GM21390 (cell line): ENCODE data around the gene DIAPH3.

Experiments
- ATAC-seq: cut with Tn5 transposase; IDR thresholded peaks from one replicate; pipeline ENCODE4 v1.9.1; 2021; ENCODE audit not compliant: unreplicated experiment

The DIAPH3 gene

GRCh38 chr13:59880468-59880867, 283.3 kb downstream of the DIAPH3 start:
- no peak for ATAC-seq

DNA sequence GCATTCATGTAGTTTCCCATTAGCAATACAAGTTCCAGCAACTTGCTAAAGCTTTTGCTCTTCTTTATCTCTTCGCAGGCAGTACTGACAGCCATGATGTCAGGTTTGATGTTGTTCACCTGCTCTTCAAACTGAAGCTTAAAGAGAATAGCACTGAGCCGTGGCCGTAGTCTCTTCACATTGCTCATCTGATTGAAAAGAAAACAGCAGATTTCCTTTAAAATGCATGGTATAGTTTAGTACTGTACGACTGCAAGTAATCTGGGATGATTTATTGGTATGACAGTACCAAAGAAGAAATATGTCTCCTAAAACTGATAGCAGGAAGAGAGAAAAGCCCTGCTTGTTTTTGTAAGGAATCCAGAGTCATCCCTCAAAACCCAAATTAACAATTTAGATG, 284.4 kb downstream of the DIAPH3 start:
- ATAC-seq: no peak

DNA sequence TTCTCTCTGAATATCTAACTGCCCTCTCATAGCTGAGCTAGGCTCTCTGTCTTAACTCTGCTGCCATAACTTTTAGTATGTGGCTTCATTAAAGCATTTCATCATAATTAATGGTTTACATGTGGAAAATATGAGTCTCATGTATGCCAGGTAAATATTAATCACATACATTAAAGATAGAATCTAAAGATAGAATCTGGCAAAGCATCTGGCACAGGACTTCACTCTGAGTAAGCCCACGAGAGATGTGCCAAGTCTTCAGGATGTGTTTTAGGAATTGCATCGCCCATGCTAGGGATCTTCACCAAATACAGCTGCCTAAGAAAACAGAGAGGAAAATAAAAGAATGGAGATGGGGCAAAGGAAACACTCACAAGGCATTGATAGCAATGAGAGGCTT, 285.8 kb downstream of the DIAPH3 start:
- no peak for ATAC-seq

DNA sequence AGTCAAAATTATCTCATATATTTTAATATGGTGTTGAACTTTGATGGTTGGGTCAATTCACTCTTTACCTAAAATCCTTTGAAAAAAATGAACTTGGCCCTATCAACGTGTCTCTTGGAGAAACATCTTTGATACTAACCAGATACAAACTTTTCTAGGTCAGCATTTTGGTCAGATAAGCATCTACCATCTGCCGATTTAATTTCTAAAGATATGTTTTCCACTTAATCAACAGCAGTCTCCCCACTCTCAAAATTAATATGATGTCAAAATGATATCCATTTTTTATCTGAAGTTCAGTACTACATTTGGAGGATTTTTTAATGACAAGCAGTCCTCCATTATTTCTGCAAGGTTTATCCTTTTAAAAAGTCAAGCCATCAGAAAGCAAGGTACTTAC, 288.8 kb downstream of the DIAPH3 start:
- ATAC-seq: no peak

GRCh38 chr13:59873856-59874255, 289.9 kb downstream of the DIAPH3 start:
- ATAC-seq: no peak

- ATAC-seq: no peak
Measured at GRCh38 chr13:59873309-59873708, 290.4 kb downstream of the DIAPH3 start.

GRCh38 chr13:59867867-59868266, 295.9 kb downstream of the DIAPH3 start:
- no peak for ATAC-seq

DNA sequence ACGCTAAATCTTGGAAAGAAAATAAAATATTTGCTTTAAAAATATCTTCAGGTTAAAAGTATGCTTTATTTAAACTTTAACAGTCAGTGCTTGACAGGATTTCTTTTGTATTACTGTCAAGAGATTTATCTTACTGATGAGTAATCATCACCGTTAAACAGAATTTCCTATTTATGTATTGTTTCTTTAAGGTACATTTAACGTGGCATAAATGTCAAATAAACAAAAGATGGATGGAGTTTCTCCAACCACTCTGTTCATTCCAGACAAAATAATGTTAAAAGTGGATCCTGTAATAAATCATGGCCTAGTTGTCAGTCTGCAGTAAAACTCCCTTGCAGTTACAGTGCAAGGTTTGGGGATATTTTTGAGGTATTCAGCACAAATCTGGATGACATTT, 298.3 kb downstream of the DIAPH3 start:
- no peak for ATAC-seq

DNA sequence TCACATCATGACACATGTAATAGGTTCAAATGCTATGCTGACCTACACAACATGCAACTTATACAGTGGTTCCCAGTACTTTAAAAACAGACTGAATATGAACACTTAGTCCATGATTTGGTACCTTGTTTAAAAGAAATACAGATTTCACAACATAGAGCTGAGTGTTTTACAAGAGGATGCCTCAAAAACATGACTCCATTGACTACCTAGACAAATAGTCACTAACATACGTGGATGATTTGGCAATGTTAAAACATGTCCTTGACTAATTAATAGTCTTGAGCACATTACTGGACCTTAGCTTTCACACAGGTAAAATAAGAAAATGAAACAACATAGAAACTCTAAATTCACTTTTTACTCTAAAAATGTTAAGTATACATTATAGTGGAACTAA, 300.1 kb downstream of the DIAPH3 start:
- no peak for ATAC-seq

- ATAC-seq: no peak
Measured at GRCh38 chr13:59861676-59862075, 302.1 kb downstream of the DIAPH3 start.

GRCh38 chr13:59856281-59856810, 307.4 kb downstream of the DIAPH3 start:
- ATAC-seq: no peak

- ATAC-seq: no peak
Measured at GRCh38 chr13:59846845-59847620, 316.7 kb downstream of the DIAPH3 start.

- no peak for ATAC-seq
Measured at GRCh38 chr13:59843040-59843439, 320.7 kb downstream of the DIAPH3 start.

GRCh38 chr13:59842507-59842906, 321.2 kb downstream of the DIAPH3 start:
- ATAC-seq: no peak

- no peak for ATAC-seq
Measured at GRCh38 chr13:59839186-59839585, 324.5 kb downstream of the DIAPH3 start.

- ATAC-seq: no peak
Measured at GRCh38 chr13:59837101-59837500, 326.6 kb downstream of the DIAPH3 start.

- no peak for ATAC-seq
Measured at GRCh38 chr13:59835569-59835968, 328.2 kb downstream of the DIAPH3 start.

GRCh38 chr13:59834801-59835200, 328.9 kb downstream of the DIAPH3 start:
- ATAC-seq: no peak

DNA sequence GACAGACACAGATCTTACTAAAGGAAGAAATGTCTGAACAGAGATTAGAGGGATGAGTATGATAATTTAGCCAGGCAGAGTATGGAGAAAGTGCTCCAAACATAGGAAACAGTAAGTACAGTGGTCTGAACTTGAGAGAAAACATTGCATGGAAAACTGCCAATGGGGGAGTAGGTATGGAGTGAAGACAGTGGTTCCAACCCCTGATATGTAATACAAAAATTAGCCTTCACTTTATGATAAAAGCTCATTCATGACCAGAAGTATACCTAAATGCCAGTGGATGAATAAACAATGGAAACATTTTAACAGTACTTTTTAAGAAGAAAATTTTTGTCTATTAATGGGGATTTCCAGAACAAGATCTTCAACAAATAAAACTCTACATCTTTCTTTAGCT, 334.0 kb downstream of the DIAPH3 start:
- no peak for ATAC-seq

DNA sequence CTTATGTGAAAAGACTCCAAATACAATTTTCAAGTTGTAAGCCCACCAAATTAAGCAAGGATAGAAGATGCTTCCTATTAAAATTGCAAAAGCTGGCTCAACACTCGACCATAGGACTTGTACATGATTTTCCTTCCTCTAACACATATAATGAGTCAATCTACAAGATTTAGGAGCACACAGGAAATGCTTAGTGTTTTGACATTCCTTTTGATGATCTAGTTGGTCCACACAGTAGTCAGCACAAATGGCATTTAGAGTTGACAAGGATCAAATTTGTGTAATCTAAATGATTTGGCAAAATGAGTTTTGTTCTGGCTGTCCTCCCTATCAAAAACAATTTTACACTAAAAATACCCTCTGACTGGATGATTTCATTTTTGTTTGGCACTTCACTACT, 340.2 kb downstream of the DIAPH3 start:
- no peak for ATAC-seq

DNA sequence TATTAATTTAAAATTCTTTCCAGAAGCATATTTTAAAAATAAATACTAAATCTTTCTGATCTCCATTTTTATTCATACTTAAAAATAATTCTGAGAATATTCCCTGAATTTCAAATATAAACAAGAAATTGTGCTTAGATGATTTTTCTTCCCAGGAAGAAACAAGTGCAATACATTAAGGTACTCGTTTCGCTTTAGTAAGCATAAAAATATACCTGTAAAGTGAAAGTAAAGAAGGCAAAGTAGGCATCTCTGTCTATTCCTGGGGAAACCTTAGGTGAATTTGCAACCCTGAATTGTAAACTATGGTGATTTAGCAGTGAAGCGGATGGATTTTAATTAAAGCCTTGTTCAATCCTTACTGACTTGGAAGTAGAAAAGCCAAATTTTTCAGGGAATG, 354.2 kb downstream of the DIAPH3 start:
- no peak for ATAC-seq

DNA sequence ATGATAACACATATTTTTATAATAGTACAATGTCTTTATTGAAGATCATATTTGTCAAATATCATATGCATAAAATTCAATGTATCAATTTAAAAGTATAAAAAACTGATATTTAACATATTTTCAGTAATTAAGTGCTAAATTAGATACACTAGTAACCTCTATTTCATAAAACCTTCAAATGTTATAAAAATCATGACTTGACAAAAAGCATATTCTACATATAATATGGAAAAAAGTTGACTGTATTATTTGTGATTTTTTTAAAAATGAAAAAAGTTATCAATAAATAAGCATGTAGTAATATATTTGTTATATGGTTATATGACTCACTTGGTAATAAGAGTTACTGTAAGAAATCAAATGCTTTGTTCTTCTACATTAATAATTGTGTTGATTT, 356.9 kb downstream of the DIAPH3 start:
- no peak for ATAC-seq
